Testis (tissue), 2 donors: Measurements from ENCODE around the gene MLLT10.

ENCODE experiments used
- CTCF ChIP-seq, 3 experiments: fragments of 450-650 bp in 2 of 3; fragments of 200-600 bp in 1 of 3; sonication (generic) in 1 of 3; IDR thresholded peaks; one replicate each; pipeline ENCODE4 v1.5.1; 2016 to 2019; ENCODE audit warnings: antibody characterized with exemption in 3 of 3, mild to moderate bottlenecking in 2 of 3, moderate library complexity in 1 of 3
- POLR2A ChIP-seq: fragments of 450-650 bp; IDR thresholded peaks from one replicate; pipeline ENCODE4 v1.6.1; 2017; ENCODE audit warnings: antibody characterized with exemption, mild to moderate bottlenecking, moderate library complexity

GRCh38 chr10:21602313-21602712 lies 68.3 kb downstream of the MLLT10 start:
- TF ChIP-seq POLR2A (no peak), CTCF (IDR thresholded peaks at IDR 0.05) (no peak)
